CD4-positive, alpha-beta T cell treated with Interleukin-21 for 1 hour (primary cell): ENCODE results near the gene PANK1.
"Not testable (repeated sequence)": the region's sequence is repeated elsewhere in the genome, so short reads cannot be mapped to it uniquely, and the experiment has no call there.

ENCODE experiments used
- DNase-seq: peaks from one replicate; pipeline ENCODE4 v3.0.0-alpha.2; 2020

PANK1 gene

GRCh38 chr10:89566992-89567391 lies 78.0 kb downstream of the PANK1 start:
- no peak for DNase-seq

GRCh38 chr10:89566095-89566950 lies 78.7 kb downstream of the PANK1 start:
- DNase-seq, result no peak

GRCh38 chr10:89565180-89565579 lies 79.9 kb downstream of the PANK1 start:
- no peak for DNase-seq

GRCh38 chr10:89563861-89564478 lies 81.1 kb downstream of the PANK1 start:
- peak; percentile 66 for DNase-seq

- no peak for DNase-seq
Measured at GRCh38 chr10:89563311-89563710, 81.7 kb downstream of the PANK1 start.

GRCh38 chr10:89556600-89556999 lies 88.4 kb downstream of the PANK1 start:
- DNase-seq, result no peak

- no peak for DNase-seq
Measured at GRCh38 chr10:89555688-89556445, 89.2 kb downstream of the PANK1 start.

- no peak for DNase-seq
Measured at GRCh38 chr10:89554433-89554832, 90.6 kb downstream of the PANK1 start.

- no peak for DNase-seq
Measured at GRCh38 chr10:89553064-89553734, 91.8 kb downstream of the PANK1 start.

- no peak for DNase-seq
Measured at GRCh38 chr10:89552213-89552612, 92.8 kb downstream of the PANK1 start.

- DNase-seq, result no peak
Measured at GRCh38 chr10:89550509-89550908, 94.5 kb downstream of the PANK1 start.

GRCh38 chr10:89549510-89549909 lies 95.5 kb downstream of the PANK1 start:
- DNase-seq, result no peak

GRCh38 chr10:89548673-89549072 lies 96.4 kb downstream of the PANK1 start:
- DNase-seq, result no peak

GRCh38 chr10:89547853-89548513 lies 97.1 kb downstream of the PANK1 start:
- DNase-seq, result no peak

GRCh38 chr10:89546651-89547050 lies 98.4 kb downstream of the PANK1 start:
- not testable (repeated sequence) for DNase-seq

- no peak for DNase-seq
Measured at GRCh38 chr10:89543841-89544240, 101.2 kb downstream of the PANK1 start.

GRCh38 chr10:89540420-89540949 lies 104.6 kb downstream of the PANK1 start:
- DNase-seq, result no peak

GRCh38 chr10:89537364-89537763 lies 107.7 kb downstream of the PANK1 start:
- no peak for DNase-seq

GRCh38 chr10:89536013-89536354 lies 109.1 kb downstream of the PANK1 start:
- DNase-seq, result no peak

GRCh38 chr10:89535171-89536012 lies 109.7 kb downstream of the PANK1 start, which contains the start of gene SLC16A12:
Gene SLC16A12 (minus strand): TSS chr10:89535594. CDS start chr10:89462578, 73,016 bp downstream.
- no peak for DNase-seq

GRCh38 chr10:89534826-89535166 lies 110.2 kb downstream of the PANK1 start:
- no peak for DNase-seq
